ENCODE data around the gene TNS1. TPM values are rescaled to one million over a fixed set of nuclear protein-coding genes. Genes with fewer than 3 reads are reported as not detected.
A peak's percentile ranks its signal among the peaks of the same experiment; 100 is the strongest.

The TNS1 gene
- total RNA-seq, 1 donor from 2014 or later: 219 TPM

GRCh38 chr2:217880891-217881290 lies 121.9 kb downstream of the TNS1 start:
- no peak overlapping the region for H3K9ac ChIP-seq (ENCODE audit: low read length)
- FAIRE-seq (no peak), DNase-seq (ENCODE audit: low read depth) (no peak)
- no peaks in the 10 kb centered on the region for H3K9me3 ChIP-seq (ENCODE audit: insufficient read depth, low read depth, low read length)
- H3K36me3 ChIP-seq (ENCODE audit: insufficient read depth, low read length): peaks cover 55% of the 10 kb centered on the region
- no peak overlapping the region for H3K4me2 ChIP-seq (ENCODE audit: low read length)
- H3K4me3 ChIP-seq (ENCODE audit: insufficient read depth, low read depth, low read length): no peak overlapping the region
- Mint-ChIP-seq H3K36me3 (ENCODE audit: low read depth, unreplicated experiment) (peaks cover 57% of the 10 kb centered on the region), H3K9me3 (ENCODE audit: unreplicated experiment) (peaks cover 2% of the 10 kb centered on the region), H3K27me3 (ENCODE audit: low read depth, unreplicated experiment) (no peaks in the 10 kb centered on the region), H3K4me1 (ENCODE audit: low read depth, unreplicated experiment) (peaks cover 3% of the 10 kb centered on the region), H3K27ac (ENCODE audit: unreplicated experiment) (peak overlapping the region; percentile 80), H3K4me3 (ENCODE audit: unreplicated experiment) (no peak overlapping the region)
- no peak overlapping the region for H3K27ac ChIP-seq (ENCODE audit: low read depth, low read length)
- no peak overlapping the region for H2AFZ ChIP-seq (ENCODE audit: low read depth, low read length)
- peaks cover 86% of the 10 kb centered on the region for H4K20me1 ChIP-seq (ENCODE audit: insufficient read depth, low read length)
- no peaks in the 10 kb centered on the region for H3K4me1 ChIP-seq (ENCODE audit: insufficient read depth, low read length)
- H3K27me3 ChIP-seq (ENCODE audit: insufficient read depth, low read length): no peaks in the 10 kb centered on the region
- TF ChIP-seq EZH2 (IDR thresholded peaks at IDR 0.05; ENCODE audit: insufficient read depth, low read length) (no peak), CTCF (IDR thresholded peaks at IDR 0.05; ENCODE audit: insufficient read depth, low read depth, low read length) (no peak)
- H3K79me2 ChIP-seq (ENCODE audit: insufficient read depth, low read length): peaks cover 2% of the 10 kb centered on the region

- no peak overlapping the region for H3K27ac Mint-ChIP-seq (ENCODE audit: unreplicated experiment)
- peaks cover 86% of the 10 kb centered on the region for H4K20me1 ChIP-seq (ENCODE audit: insufficient read depth, low read length)
- H3K36me3 Mint-ChIP-seq (ENCODE audit: low read depth, unreplicated experiment): peaks cover 55% of the 10 kb centered on the region
- no peak overlapping the region for H3K4me2 ChIP-seq (ENCODE audit: low read length)
- H3K9me3 ChIP-seq (ENCODE audit: insufficient read depth, low read depth, low read length): no peaks in the 10 kb centered on the region
- H3K4me3 Mint-ChIP-seq (ENCODE audit: unreplicated experiment): no peak overlapping the region
- H3K4me1 ChIP-seq (ENCODE audit: insufficient read depth, low read length): no peaks in the 10 kb centered on the region
- no peak overlapping the region for H3K27ac ChIP-seq (ENCODE audit: low read depth, low read length)
- H3K79me2 ChIP-seq (ENCODE audit: insufficient read depth, low read length): peaks cover 2% of the 10 kb centered on the region
- no peak overlapping the region for H2AFZ ChIP-seq (ENCODE audit: low read depth, low read length)
- FAIRE-seq (no peak), DNase-seq (ENCODE audit: low read depth) (no peak)
- no peaks in the 10 kb centered on the region for H3K27me3 Mint-ChIP-seq (ENCODE audit: low read depth, unreplicated experiment)
- H3K4me1 Mint-ChIP-seq (ENCODE audit: low read depth, unreplicated experiment): peaks cover 3% of the 10 kb centered on the region
- peaks cover 53% of the 10 kb centered on the region for H3K36me3 ChIP-seq (ENCODE audit: insufficient read depth, low read length)
- peaks cover 2% of the 10 kb centered on the region for H3K9me3 Mint-ChIP-seq (ENCODE audit: unreplicated experiment)
- H3K9ac ChIP-seq (ENCODE audit: low read length): no peak overlapping the region
- H3K4me3 ChIP-seq (ENCODE audit: insufficient read depth, low read depth, low read length): no peak overlapping the region
- no peak for TF ChIP-seq EZH2 (IDR thresholded peaks at IDR 0.05; ENCODE audit: insufficient read depth, low read length)
- TF ChIP-seq CTCF (IDR thresholded peaks at IDR 0.05; ENCODE audit: insufficient read depth, low read depth, low read length): no peak
- H3K27me3 ChIP-seq (ENCODE audit: insufficient read depth, low read length): no peaks in the 10 kb centered on the region
Measured at GRCh38 chr2:217880287-217880889, 122.4 kb downstream of the TNS1 start.

- no peaks in the 10 kb centered on the region for H3K4me1 ChIP-seq (ENCODE audit: insufficient read depth, low read length)
- TF ChIP-seq EZH2 (IDR thresholded peaks at IDR 0.05; ENCODE audit: insufficient read depth, low read length) (no peak), CTCF (IDR thresholded peaks at IDR 0.05; ENCODE audit: insufficient read depth, low read depth, low read length) (no peak)
- H3K9me3 ChIP-seq (ENCODE audit: insufficient read depth, low read depth, low read length): no peaks in the 10 kb centered on the region
- H2AFZ ChIP-seq (ENCODE audit: low read depth, low read length): no peak overlapping the region
- H3K27me3 ChIP-seq (ENCODE audit: insufficient read depth, low read length): no peaks in the 10 kb centered on the region
- FAIRE-seq (no peak), DNase-seq (ENCODE audit: low read depth) (no peak)
- H3K27ac ChIP-seq (ENCODE audit: low read depth, low read length): no peak overlapping the region
- H3K4me3 Mint-ChIP-seq (ENCODE audit: unreplicated experiment): no peak overlapping the region
- no peak overlapping the region for H3K4me2 ChIP-seq (ENCODE audit: low read length)
- no peak overlapping the region for H3K27ac Mint-ChIP-seq (ENCODE audit: unreplicated experiment)
- no peaks in the 10 kb centered on the region for H3K27me3 Mint-ChIP-seq (ENCODE audit: low read depth, unreplicated experiment)
- H3K4me1 Mint-ChIP-seq (ENCODE audit: low read depth, unreplicated experiment): peaks cover 6% of the 10 kb centered on the region
- H3K4me3 ChIP-seq (ENCODE audit: insufficient read depth, low read depth, low read length): no peak overlapping the region
- no peak overlapping the region for H3K9ac ChIP-seq (ENCODE audit: low read length)
- H3K9me3 Mint-ChIP-seq (ENCODE audit: unreplicated experiment): peaks cover 4% of the 10 kb centered on the region
- peaks cover 51% of the 10 kb centered on the region for H3K36me3 Mint-ChIP-seq (ENCODE audit: low read depth, unreplicated experiment)
- peaks cover 50% of the 10 kb centered on the region for H3K36me3 ChIP-seq (ENCODE audit: insufficient read depth, low read length)
- peaks cover 2% of the 10 kb centered on the region for H3K79me2 ChIP-seq (ENCODE audit: insufficient read depth, low read length)
- peaks cover 86% of the 10 kb centered on the region for H4K20me1 ChIP-seq (ENCODE audit: insufficient read depth, low read length)
Measured at GRCh38 chr2:217878915-217879590, 123.7 kb downstream of the TNS1 start.
